Activated effector memory CD4-positive, alpha-beta T cell treated with anti-CD3 and anti-CD28 coated beads, Interleukin-2, amount 50 U/mL, for 16 hours (primary cell): ENCODE data around the gene MS4A7.
"Not testable (repeated sequence)": the region's sequence is repeated elsewhere in the genome, so short reads cannot be mapped to it uniquely, and the experiment has no call there.

ENCODE experiments used
- DNase-seq: peaks from one replicate; pipeline ENCODE4 v3.0.0-alpha.2; 2020

MS4A7 gene, protein sequence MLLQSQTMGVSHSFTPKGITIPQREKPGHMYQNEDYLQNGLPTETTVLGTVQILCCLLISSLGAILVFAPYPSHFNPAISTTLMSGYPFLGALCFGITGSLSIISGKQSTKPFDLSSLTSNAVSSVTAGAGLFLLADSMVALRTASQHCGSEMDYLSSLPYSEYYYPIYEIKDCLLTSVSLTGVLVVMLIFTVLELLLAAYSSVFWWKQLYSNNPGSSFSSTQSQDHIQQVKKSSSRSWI

DNA sequence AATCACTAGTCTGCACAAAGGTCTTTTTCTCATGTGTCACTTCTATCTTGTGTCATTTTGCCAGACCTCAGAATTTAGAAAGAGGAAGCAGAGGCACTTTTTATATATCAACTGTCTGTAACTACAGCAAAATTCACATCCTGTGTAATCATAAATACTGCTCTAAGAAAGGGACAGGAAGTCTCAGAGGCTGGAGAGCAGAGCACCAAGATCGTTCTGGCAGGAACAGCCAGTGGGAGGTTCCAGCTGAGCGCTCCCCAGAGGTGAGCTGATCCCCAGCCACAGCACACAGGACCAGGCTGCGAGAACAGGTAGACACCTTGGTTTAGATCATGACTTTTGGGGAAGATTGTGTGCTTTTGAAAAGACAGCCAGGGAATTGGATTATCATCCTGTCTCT lies at the start of gene MS4A7:
Gene MS4A7, plus strand, starts transcription at position 179 of the 400 bp plus-strand sequence. CDS start 4,610 bp downstream, outside the sequence.
- DNase-seq = no peak

GRCh38 chr11:60332846-60333245 lies 45.5 kb upstream of the MS4A7 start:
- no peak for DNase-seq

GRCh38 chr11:60334005-60334620 lies 44.2 kb upstream of the MS4A7 start:
- DNase-seq = peak; percentile 80

GRCh38 chr11:60336767-60337391 lies 41.5 kb upstream of the MS4A7 start:
- no peak for DNase-seq

DNA sequence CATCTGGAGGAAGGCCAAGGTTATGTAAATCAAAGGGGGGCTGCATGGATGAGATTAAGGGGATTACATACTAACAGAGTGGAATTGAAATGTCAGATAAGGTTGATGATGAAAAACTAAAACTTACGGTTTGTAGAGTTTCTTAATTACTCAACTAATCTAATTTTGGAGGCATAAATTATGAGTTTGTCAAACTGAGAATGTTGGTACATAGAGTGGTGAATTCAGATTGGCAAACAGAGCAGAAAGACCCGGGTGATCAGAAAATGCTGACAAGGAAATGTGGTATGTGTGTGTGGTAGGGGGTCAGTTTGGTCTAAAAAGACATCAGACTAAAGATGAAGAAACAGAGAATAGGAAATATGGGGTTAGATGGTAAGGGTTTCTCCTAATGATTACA lies 40.3 kb upstream of the MS4A7 start:
- DNase-seq = no peak

- no peak for DNase-seq
These were observed 39.0 kb upstream of the MS4A7 start for GRCh38 chr11:60339356-60339755.

- DNase-seq = no peak
These were observed 35.1 kb upstream of the MS4A7 start for GRCh38 chr11:60343094-60343704.

- DNase-seq = no peak
These were observed 34.2 kb upstream of the MS4A7 start for GRCh38 chr11:60344146-60344545.

DNA sequence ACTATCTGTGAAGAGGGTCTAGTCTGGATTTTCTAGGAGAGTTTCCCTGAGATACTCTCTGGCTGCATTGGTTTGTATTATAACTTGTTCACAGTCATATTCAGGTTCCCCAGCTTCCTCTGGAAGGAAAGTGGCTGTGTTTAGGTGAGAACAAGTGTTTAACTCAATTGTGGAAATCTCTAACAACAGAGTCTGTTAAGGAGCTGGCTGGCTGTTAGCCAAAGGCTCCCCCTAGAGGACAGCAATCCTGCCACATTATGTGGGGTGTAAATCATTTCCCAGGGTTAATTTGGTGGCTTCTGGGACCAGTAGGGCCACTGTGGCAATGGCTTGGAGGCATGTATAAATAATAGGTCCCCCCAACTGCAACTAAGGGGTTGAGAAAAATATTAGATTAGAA lies 32.8 kb upstream of the MS4A7 start:
- DNase-seq = no peak

DNA sequence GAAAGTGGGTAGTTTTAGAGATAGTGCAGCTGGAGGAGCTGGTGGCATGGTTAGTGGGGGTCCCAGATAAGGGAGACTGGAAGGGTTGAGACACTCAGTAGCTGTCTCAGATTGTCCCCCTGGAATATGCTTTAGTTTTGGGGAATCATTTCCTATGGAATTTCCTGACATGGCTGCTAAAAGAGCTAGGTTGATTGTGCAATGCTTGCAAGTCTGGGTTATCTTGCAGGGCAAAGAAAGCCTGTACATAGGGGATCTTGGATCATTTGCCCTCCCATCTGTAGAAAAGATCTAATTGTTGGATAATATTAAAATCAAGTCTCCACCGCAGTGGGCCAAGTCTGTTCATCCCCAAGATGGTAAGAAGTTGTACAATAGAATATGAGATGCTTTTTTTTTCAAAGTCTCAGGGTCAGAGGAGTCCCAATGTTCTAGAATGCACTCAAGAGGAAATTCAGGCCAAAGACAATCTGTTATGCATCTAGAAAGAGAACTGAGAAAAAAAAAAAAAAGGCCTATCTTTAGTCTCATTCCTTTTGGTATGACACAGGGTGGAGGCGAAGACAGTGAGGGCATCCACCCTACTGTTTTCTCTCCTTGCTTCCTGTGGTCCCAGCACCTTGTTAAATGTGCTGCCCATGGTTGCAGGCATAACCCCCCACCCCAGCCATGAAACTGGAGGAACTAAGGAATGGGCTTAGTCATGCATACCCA lies 31.1 kb upstream of the MS4A7 start:
- no peak for DNase-seq

- no peak for DNase-seq
These were observed 30.2 kb upstream of the MS4A7 start for GRCh38 chr11:60348116-60348515.

DNA sequence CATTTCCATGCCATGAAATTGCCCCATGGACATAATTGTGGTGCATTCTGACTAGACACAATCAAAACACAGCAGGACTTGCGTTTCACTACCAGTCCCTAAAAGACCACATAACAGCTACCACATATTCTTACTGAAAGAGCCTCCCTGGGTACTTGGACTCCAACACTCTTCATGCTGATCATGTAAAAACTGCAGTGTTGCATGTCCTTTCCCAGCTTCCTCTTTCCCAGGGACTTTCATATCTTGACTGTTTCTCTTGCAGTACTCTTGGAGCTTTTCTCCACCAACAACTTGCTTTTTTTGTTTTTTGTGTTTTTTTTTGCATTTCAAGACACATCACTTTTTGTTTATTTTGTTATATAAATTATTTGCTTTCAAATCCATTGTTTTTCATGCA lies 28.3 kb upstream of the MS4A7 start:
- DNase-seq = no peak

DNA sequence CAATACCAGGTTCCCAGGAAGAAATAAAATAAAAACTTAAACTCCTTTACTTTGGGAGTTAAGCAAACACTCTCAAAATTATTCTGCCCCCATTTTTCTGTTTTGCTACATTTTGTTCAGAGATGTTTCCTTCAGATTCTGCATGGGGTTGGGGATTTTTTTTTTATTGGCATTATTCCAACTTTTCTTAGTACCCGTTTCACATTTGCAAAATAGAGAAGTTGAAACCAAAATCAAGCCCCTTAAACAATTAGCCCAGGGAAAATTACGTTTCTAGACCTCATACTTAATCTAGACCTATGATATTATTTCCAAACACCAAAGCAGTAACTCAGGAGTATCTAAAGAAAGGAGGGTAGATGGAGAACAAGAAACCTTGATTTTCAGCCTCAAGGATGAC lies 20.6 kb upstream of the MS4A7 start:
- DNase-seq = no peak

GRCh38 chr11:60360621-60361020 lies 17.7 kb upstream of the MS4A7 start:
- DNase-seq = no peak

DNA sequence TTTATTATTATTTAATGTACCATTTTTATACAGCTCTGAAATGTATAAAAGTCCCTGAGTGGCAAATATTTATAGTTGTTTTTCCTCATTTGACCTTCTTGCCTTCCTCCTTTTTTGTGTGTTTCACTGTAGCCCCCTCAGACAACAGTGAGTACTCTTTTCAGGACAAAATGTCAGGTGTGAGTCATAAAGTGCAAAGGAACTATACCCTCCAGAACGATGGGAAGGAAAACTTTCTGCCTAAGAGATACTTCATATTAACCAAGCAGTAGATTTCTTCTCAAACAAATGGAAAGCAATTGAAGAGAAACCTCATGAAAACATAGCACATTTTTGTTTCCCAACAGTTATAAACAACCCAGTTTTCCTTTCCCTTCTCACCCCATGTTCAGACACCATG lies 16.1 kb upstream of the MS4A7 start:
- no peak for DNase-seq

DNA sequence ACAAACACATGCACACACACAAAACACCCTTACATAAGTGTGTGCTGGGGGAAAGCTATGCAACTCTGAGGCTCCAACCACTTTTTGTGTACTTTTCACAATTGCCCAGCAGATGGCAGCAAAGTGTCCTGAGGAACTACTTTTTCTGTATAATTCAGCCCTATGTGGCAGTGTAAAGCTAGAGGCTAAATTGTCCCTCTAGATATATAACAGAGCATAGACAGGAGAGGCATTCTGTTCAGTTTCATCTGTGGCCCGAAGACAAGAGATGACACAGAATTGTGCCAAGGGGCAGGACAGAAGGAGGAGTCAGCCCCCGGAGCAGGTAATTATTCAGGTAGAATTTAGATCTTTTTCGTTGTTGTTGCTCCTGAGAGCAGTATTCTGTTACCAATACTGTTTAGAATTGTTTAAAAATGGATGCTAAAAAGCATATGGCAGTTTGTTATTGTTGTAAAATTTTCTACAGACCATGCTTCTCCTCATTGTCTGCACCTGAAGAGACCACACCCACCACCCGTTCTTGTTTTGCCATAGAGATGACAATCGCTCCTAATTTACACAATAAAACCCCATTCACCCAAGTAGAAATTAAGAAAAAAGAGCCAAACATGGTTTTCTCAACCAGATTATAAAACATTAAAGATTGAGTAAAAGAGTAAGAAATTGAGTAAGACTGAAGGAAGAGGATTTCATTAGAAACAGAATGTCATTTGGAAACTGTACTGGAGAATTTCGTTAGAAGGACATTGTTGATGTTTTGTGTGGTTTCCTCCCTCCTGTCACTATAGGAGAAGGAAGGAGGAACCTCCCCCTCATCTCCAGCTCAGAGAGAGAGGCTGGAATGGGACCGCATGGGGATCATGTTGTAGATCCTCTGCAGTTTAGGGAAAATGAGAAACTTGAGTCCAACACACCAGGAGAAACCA lies 14.5 kb upstream of the MS4A7 start:
- DNase-seq = peak; percentile 78

- not testable (repeated sequence) for DNase-seq
These were observed 11.9 kb upstream of the MS4A7 start for GRCh38 chr11:60366262-60366904.

DNA sequence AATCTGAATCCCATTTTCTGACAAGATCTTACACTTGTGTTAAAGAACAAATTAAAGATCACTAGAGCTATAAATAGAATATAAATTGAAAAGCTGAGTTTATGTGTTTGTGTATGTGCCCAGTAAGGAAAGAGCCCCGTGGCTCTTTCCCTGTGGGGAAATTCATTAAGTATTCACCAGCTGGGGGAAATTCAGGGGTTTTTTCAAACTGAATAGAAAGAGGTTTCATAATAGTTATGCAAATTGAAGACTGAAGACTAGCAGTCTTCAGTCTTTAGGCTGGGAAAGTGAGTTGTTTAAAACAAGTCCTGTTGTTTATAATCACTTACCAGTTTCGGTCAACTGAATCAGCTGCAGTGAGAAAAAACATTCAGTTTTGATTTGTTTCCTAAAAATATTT lies 11.3 kb upstream of the MS4A7 start:
- no peak for DNase-seq

DNA sequence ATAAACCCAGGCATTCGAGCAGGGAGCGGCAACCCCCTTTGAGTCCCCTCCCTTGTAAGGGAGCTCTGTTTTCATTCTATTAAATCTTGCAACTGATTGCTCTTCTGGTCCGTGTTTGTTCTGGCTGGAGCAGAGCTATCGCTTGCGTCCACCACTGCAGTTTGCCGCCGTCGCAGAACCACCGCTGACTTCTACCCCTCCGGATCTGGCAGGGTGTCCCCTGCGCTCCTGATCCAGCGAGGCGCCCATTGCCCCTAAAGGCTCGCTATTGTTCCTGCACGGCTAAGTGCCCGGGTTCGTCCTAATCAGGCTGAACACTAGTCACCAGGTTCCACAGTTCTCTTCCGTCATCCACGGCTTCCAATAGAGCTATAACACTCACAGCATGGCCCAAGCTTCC lies 10.4 kb upstream of the MS4A7 start:
- no peak for DNase-seq

DNA sequence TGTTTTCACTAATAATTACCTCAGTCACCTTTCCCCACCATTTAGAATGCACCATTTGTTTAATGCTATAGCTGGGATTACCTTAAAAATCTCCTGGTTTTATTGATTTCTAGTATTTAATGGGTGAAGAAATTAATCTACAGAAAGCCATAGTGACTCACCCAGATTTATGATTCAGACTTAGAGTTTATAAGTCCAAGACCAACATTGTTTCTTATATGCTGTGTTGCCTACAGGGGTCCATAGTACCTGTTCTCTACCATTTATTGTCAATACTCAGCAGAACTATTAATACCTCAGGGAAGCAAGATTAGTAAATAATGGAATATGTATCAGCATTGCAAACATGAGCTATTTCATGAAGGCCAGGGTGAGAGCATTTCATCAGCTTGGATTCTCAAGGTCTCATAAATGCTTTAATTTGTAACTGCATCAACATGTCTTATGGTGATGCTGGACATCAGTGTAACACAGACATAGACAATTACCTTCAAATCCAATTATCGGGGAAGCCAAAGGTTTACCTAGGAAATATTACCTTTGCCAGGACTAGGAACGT lies 8.0 kb upstream of the MS4A7 start:
- DNase-seq = no peak

DNA sequence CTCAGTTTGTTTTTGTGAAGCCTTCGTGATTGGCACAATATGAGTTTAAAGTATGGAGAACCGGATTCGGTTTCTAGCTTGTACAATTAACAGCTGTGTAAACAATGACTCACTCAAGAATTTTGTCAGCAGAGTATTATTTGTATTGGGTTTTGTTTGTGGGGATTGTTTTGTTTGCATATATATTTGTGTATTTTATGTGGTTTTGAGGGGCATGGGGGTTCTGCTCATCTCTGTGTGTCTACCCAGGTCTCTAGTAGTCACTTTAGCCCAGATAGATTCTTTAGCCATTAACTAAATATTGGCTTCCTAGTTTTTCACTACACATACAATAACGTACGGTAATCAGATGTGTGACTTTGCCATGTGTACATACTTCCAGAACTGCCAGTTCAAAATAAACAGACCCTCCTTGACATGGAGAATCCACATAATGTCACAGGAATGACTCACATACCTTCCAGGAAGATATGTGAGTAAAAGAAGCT lies 7.5 kb upstream of the MS4A7 start:
- DNase-seq = no peak
